Measurements from ENCODE around the gene PADI3. TPM values are rescaled to one million over a fixed set of nuclear protein-coding genes. Genes with fewer than 3 reads are reported as not detected.
A peak's percentile ranks its signal among the peaks of the same experiment; 100 is the strongest.

The PADI3 gene
- total RNA-seq, 1 experiment from 2014 or later = 2.5 TPM

DNA sequence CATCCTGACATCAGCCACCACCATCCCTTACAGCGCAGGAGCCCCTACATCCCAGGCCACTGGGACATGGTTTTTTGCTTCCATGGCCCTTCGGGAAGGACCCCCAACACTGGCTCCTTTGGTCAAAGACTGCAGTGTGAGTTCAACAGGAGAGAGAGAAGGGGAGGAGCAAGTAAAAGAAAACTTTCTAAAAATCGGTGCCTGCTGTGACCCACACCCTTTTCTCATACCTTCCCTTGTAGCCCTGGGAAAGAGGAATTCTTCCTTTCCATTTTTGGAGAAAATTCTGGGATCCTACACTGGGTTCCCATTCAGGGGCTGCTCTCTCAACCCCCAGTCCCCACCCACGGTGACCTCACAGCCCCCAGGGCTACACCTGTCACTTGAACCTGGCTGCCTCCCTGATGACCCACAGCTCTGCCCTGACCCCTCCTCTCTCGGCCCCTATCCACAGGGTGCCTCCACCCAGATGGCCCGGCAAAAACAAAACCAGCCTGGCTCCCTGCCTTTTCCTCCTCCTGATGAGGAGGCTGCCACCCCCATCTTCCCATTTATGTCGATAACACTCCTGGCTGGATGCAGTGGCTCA, 66.7 kb downstream of the PADI3 start:
- no peak overlapping the region for H3K4me2 ChIP-seq (ENCODE audit: insufficient read depth, insufficient read length, low read length)
- peak overlapping the region in 2 of 3 experiments; percentile 56 to 66; a peak in 1 of 7 replicates for H3K27ac Mint-ChIP-seq

More for the DNA sequence above, 66.7 kb downstream of the PADI3 start:
- Histone ChIP-seq H2AFZ (ENCODE audit: low read length) (no peak overlapping the region), H4K8ac (replicated peaks; ENCODE audit: insufficient read length, low read depth, low read length) (no peak overlapping the region), H3K79me2 (ENCODE audit: insufficient read depth, low read length) (no peaks in the 10 kb centered on the region), H3K27ac (ENCODE audit: insufficient read length, low read depth, low read length) (no peak overlapping the region), H3K18ac (ENCODE audit: insufficient read length, low read depth, low read length) (no peak overlapping the region), H3K79me1 (ENCODE audit: insufficient read depth, low read depth, low read length, poor library complexity, severe bottlenecking) (no peaks in the 10 kb centered on the region), H3K27me3 (ENCODE audit: insufficient read depth, low read length) (no peaks in the 10 kb centered on the region), H2BK5ac (ENCODE audit: insufficient read length, low read length) (no peak overlapping the region), H4K20me1 (ENCODE audit: control insufficient read depth, insufficient read depth, insufficient read length) (no peaks in the 10 kb centered on the region), H2BK12ac (ENCODE audit: insufficient read length, low read depth, low read length) (no peak overlapping the region), H3T11ph (ENCODE audit: low read length) (no peak overlapping the region), H2BK120ac (ENCODE audit: low read depth, low read length, poor library complexity, severe bottlenecking) (no peak overlapping the region), H3K14ac (ENCODE audit: insufficient read depth, low read length) (no peak overlapping the region), H3K23me2 (ENCODE audit: insufficient read length, low read depth, low read length, poor library complexity, severe bottlenecking) (no peaks in the 10 kb centered on the region), H4K5ac (ENCODE audit: insufficient read length, low read depth, low read length) (no peak overlapping the region), H3K23ac (ENCODE audit: insufficient read length, low read depth, low read length) (no peak overlapping the region), H3K9me3 (ENCODE audit: control insufficient read depth, low read depth, low read length) (no peaks in the 10 kb centered on the region), H3K56ac (ENCODE audit: insufficient read length, low read depth, low read length) (no peak overlapping the region), H2AK5ac (ENCODE audit: insufficient read length, low read length) (no peak overlapping the region), H2BK15ac (ENCODE audit: low read depth, low read length) (no peak overlapping the region), H4K91ac (ENCODE audit: insufficient read length, low read depth, low read length) (no peak overlapping the region), H3K9ac (ENCODE audit: extremely low read depth, insufficient read length, low read length) (no peak overlapping the region), H3K4ac (ENCODE audit: low read depth, low read length) (no peak overlapping the region), H2BK20ac (ENCODE audit: low read depth, low read length, poor library complexity, severe bottlenecking) (no peak overlapping the region), H3K4me1 (ENCODE audit: insufficient read depth, low read length) (peaks cover 3% of the 10 kb centered on the region; the same call in 1 of the 2 replicates)
- peaks cover 28 to 33% of the 10 kb centered on the region in 2 experiments for H3K4me1 Mint-ChIP-seq
- H3K4me3 Mint-ChIP-seq = peak overlapping the region in 1 of 2 experiments; percentile 23; a peak in 1 of 5 replicates
- H3K9me3 Mint-ChIP-seq = peaks cover 2 to 3% of the 10 kb centered on the region in 2 experiments; a peak in 2 of 5 replicates
- H3K27me3 Mint-ChIP-seq (ENCODE audit: low read depth) = no peaks in the 10 kb centered on the region; the same call in 1 of the 2 replicates
- no peak for DNase-seq
- no CpG with 5 or more reads among the region's 7 CpGs for WGBS (ENCODE audit: extremely low coverage, insufficient read length, low lambda C conversion rate)
- TF ChIP-seq CTCF (conservative IDR thresholded peaks at IDR 0.05) = no peak
- H3K36me3 Mint-ChIP-seq (ENCODE audit: insufficient read depth in 1 of 3, low read depth in 3 of 3) = no peaks in the 10 kb centered on the region

All from H9 (cell line).